Breast epithelium (tissue), 4 donors: ENCODE data around the gene CCDC81. TPM values are rescaled to one million over a fixed set of nuclear protein-coding genes. Genes with fewer than 3 reads are reported as not detected.
"Not testable (repeated sequence)": the region's sequence is repeated elsewhere in the genome, so short reads cannot be mapped to it uniquely, and the experiment has no call there.

Experiments used
- DNase-seq, 2 donors: peaks; one replicate each; pipeline ENCODE4 v3.0.0-alpha.2; 2019; ENCODE audit warnings: low spot score in 2 of 2
- H3K27ac ChIP-seq, 2 donors: fragments of 200-600 bp; sonication (generic) in 1 of 2; one replicate each; pipeline ENCODE4 v1.5.1; 2016 to 2019; ENCODE audit warnings: mild to moderate bottlenecking in 1 of 2
- H3K27me3 ChIP-seq, 2 donors: fragments of 200-600 bp; sonication (generic) in 1 of 2; one replicate each; pipeline versions ENCODE4 v1.5.1 to v1.6.0; 2017 to 2019; ENCODE audit warnings: control low read depth in 1 of 2, mild to moderate bottlenecking in 1 of 2
- H3K36me3 ChIP-seq: fragments of 200-600 bp; one replicate; pipeline ENCODE4 v1.5.1; 2019
- H3K4me1 ChIP-seq, 2 donors: fragments of 200-600 bp; sonication (generic); one replicate each; pipeline ENCODE4 v1.5.1; 2016 to 2019; ENCODE audit warnings: control low read depth in 1 of 2
- H3K4me3 ChIP-seq, 3 donors: fragments of 200-600 bp; sonication (generic); 1 replicate in 2 of 3; 2 replicates in 1 of 3; pipeline ENCODE4 v1.5.1; 2016 to 2019; ENCODE audit warnings: mild to moderate bottlenecking in 3 of 3, moderate library complexity in 2 of 3
- H3K9me3 ChIP-seq, 2 donors: fragments of 200-600 bp; sonication (generic) in 1 of 2; one replicate each; pipeline ENCODE4 v1.5.1; 2016 to 2019; ENCODE audit warnings: control low read depth in 1 of 2
- POLR2A ChIP-seq: fragments of 450-650 bp; IDR thresholded peaks from one replicate; pipeline ENCODE4 v1.6.1; 2016; ENCODE audit warnings: antibody characterized with exemption, mild to moderate bottlenecking, moderate library complexity
- POLR2AphosphoS5 ChIP-seq, 3 donors: sonication (generic); formaldehyde crosslinking; IDR thresholded peaks; one replicate each; pipeline ENCODE4 v1.6.1; 2017; ENCODE audit warnings: antibody characterized with exemption in 3 of 3
- intact Hi-C: fragments of 100-400 bp; cut with DNase I; formaldehyde crosslinking; loops from one replicate; pipeline ENCODE4 v1.15.1; 2023; ENCODE audit warnings: low total_unique reads
- total RNA-seq, 3 donors: library from RNA; depleted of rRNA; stranded (reverse); fragments of >200 nt; gene quantifications; one replicate each; pipeline ENCODE4 v1.1.0, GENCODE V29; 2016
- TF ChIP-seq, protein P1 (sequence below), 3 donors: fragments of 450-650 bp; IDR thresholded peaks; one replicate each; pipeline ENCODE4 v1.5.1; 2016 to 2017; ENCODE audit warnings: antibody characterized with exemption in 3 of 3, mild to moderate bottlenecking in 3 of 3, moderate library complexity in 3 of 3

Gene CCDC81
- total RNA-seq, 3 donors from 2014 or later, result 0.96 to 1.3 (median 1.2) TPM

DNA sequence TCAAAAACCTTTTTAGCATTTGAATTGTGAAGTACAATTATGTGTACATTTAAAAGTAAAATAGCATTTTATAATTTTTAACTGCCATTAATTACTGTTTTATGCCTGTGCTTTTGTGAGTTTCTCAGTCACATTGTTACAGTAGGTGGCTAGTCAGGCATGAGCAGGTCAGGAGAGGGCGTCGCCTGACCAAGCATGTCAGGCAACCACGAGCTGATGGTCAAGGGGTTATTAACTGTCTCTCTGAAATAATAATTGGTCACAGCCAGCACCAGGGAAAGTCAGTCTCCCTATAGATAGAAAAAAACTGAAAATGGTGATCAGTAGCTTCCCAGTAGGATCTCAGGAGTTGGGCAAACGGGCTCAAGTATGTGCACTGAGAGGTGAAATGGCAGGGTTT, 19.4 kb upstream of the CCDC81 start:
- Histone ChIP-seq H3K4me3 (no peak overlapping the region), H3K27me3 (no peaks in the 10 kb centered on the region), H3K27ac (no peak overlapping the region), H3K9me3 (no peaks in the 10 kb centered on the region), H3K36me3 (no peaks in the 10 kb centered on the region), H3K4me1 (no peaks in the 10 kb centered on the region)
- TF ChIP-seq POLR2A (no peak), POLR2AphosphoS5 (IDR thresholded peaks at IDR 0.05) (no peak)
- TF ChIP-seq, protein P1, sequence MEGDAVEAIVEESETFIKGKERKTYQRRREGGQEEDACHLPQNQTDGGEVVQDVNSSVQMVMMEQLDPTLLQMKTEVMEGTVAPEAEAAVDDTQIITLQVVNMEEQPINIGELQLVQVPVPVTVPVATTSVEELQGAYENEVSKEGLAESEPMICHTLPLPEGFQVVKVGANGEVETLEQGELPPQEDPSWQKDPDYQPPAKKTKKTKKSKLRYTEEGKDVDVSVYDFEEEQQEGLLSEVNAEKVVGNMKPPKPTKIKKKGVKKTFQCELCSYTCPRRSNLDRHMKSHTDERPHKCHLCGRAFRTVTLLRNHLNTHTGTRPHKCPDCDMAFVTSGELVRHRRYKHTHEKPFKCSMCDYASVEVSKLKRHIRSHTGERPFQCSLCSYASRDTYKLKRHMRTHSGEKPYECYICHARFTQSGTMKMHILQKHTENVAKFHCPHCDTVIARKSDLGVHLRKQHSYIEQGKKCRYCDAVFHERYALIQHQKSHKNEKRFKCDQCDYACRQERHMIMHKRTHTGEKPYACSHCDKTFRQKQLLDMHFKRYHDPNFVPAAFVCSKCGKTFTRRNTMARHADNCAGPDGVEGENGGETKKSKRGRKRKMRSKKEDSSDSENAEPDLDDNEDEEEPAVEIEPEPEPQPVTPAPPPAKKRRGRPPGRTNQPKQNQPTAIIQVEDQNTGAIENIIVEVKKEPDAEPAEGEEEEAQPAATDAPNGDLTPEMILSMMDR (IDR thresholded peaks at IDR 0.05), result no peak
- intact Hi-C loops, result no loop called here
- no peak for DNase-seq

GRCh38 chr11:86357412-86357811, 17.3 kb upstream of the CCDC81 start:
- H3K27ac ChIP-seq, H3K4me3 ChIP-seq, H3K4me1 ChIP-seq, H3K27me3 ChIP-seq, H3K9me3 ChIP-seq, DNase-seq, intact Hi-C loops, H3K36me3 ChIP-seq: not testable (repeated sequence)

DNA sequence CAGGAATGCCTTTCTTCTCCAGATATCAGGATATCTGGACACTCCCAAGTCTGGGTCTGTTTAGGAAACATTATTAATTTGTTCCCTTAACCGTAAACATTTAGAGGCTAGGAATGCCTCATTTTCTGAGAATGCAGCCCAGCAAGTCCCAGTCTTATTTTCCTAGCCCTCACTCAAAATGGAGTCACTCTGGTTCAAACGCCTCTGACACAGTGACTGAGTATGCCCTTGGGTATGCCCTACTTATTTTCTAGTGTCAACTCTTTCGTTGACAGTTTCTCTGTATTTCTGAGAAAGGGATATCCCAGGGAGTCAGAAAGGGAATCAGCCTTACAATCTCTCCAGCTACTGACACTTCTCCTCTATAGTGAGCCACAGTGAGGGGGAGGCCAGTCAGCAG, 16.0 kb upstream of the CCDC81 start:
- no peak overlapping the region for H3K27ac ChIP-seq
- intact Hi-C loops, result no loop called here
- TF ChIP-seq POLR2A (no peak), POLR2AphosphoS5 (IDR thresholded peaks at IDR 0.05) (no peak)
- TF ChIP-seq, protein P1 (IDR thresholded peaks at IDR 0.05), result no peak
- no peak for DNase-seq
- H3K36me3 ChIP-seq, result no peaks in the 10 kb centered on the region
- no peak overlapping the region for H3K4me3 ChIP-seq
- peaks cover 0 to 7% of the 10 kb centered on the region in 2 donors for H3K9me3 ChIP-seq
- no peaks in the 10 kb centered on the region for H3K27me3 ChIP-seq
- H3K4me1 ChIP-seq, result no peaks in the 10 kb centered on the region

DNA sequence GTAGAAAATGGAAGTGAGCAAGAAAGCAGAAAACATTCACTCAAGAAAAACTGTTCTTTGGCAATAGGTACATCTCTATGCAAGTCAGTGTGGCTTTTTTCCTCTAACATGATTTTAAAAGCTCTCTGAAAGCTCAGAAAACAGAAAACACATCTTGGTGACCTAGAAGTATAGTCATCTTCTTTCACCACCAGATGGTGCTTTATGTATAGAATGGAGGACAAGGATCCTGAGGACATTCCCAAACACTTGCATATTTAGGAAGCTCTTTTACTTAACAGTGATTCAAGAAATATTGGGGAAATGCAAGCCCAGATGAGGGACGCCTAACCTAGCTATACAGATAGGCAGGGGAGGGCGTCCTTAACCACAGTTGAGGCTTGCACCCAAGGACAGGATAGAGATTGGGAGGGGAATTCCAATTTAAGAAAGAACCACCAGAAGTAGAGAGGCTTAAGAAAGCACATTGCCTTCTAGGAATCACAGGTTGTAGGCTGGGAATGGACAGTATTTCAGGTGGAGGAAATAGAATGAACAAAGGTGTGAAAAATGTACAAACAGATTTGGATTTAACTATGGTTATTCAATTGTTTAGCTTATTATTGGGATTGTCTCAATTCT, 13.8 kb upstream of the CCDC81 start:
- intact Hi-C loops, result no loop called here
- DNase-seq, result no peak
- H3K4me3 ChIP-seq, result no peak overlapping the region

DNA sequence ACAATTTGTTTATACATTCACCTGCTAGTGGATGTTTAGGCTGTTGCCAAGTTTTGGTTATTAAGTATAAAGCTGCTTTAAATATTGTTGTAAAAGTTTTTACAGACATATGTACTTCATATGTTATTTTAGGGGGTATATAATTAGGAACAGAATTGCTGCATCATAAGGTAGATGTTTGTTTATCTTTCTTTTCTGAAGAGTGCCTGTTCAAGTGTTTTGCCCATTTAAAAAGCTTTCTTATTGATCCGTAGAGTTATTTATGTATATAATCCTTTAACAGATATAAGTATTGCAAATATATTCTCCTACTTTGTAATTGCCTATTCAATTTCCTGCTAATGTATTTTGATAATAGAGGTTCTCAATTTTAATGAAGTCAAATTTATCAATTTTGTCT, 11.3 kb upstream of the CCDC81 start:
- H3K36me3 ChIP-seq, result no peaks in the 10 kb centered on the region
- no peaks in the 10 kb centered on the region for H3K27me3 ChIP-seq
- H3K27ac ChIP-seq, result no peak overlapping the region
- no peaks in the 10 kb centered on the region for H3K4me1 ChIP-seq
- intact Hi-C loops, result no loop called here
- H3K4me3 ChIP-seq, result no peak overlapping the region
- H3K9me3 ChIP-seq, result peaks cover 0 to 8% of the 10 kb centered on the region in 2 donors
- TF ChIP-seq POLR2A (no peak), POLR2AphosphoS5 (IDR thresholded peaks at IDR 0.05) (no peak)
- TF ChIP-seq, protein P1 (IDR thresholded peaks at IDR 0.05), result no peak
- DNase-seq, result no peak

More for the DNA sequence above, 13.8 kb upstream of the CCDC81 start:
- H3K4me1 ChIP-seq, result no peaks in the 10 kb centered on the region
- TF ChIP-seq, protein P1 (IDR thresholded peaks at IDR 0.05), result no peak
- TF ChIP-seq POLR2AphosphoS5 (IDR thresholded peaks at IDR 0.05) (no peak), POLR2A (no peak)
- H3K27me3 ChIP-seq, result no peaks in the 10 kb centered on the region
- peaks cover 0 to 8% of the 10 kb centered on the region in 2 donors for H3K9me3 ChIP-seq
- H3K36me3 ChIP-seq, result no peaks in the 10 kb centered on the region
- no peak overlapping the region for H3K27ac ChIP-seq
